SK-N-SH (cell line): Measurements from ENCODE around the gene FAM120B. TPM values are rescaled to one million over a fixed set of nuclear protein-coding genes. Genes with fewer than 3 reads are reported as not detected.

ENCODE experiments used
- CTCF ChIA-PET: fragments of 300-600, 350-600 bp; formaldehyde crosslinking; extraction: SDS; loops from one replicate; lab custom pipeline; 2021; lab: Yijun Ruan, JAX
- POLR2A ChIA-PET: fragments of 350-600 bp; sonication (Branson Sonifier 250); formaldehyde crosslinking; extraction: SDS; loops from one replicate; lab custom pipeline; 2020; ENCODE audit warnings: antibody characterized with exemption, inconsistent platforms; lab: Yijun Ruan, JAX
- DNase-seq: peaks from one replicate; pipeline ENCODE4 v3.0.0; 2012
- H2AFZ ChIP-seq: fragments of 200-600 bp; sonication (generic); 2 replicates; pipeline ENCODE4 v1.8.1; 2016; ENCODE audit warnings: antibody characterized with exemption, mild to moderate bottlenecking, low read depth
- H3F3A ChIP-seq: fragments of 200-600 bp; sonication (generic); replicated peaks from 2 replicates; pipeline ENCODE3; 2016; ENCODE audit warnings: antibody characterized with exemption, mild to moderate bottlenecking; ENCODE audit not compliant: insufficient read depth
- H3K27ac ChIP-seq, 2 experiments: fragments of 200-500 bp in 1 of 2; fragments of 200-600 bp in 1 of 2; sonication (Bioruptor generic) in 1 of 2; sonication (generic), shearing (Covaris generic) in 1 of 2; 2 replicates each; pipeline versions ENCODE4 v1.5.1 to v1.6.1; 2014 to 2016; ENCODE audit warnings: low read depth in 2 of 2, inconsistent platforms in 1 of 2, low read length in 1 of 2, mild to moderate bottlenecking in 1 of 2, mixed read lengths in 1 of 2
- H3K27me3 ChIP-seq: fragments of 200-600 bp; sonication (generic), shearing (Covaris generic); 2 replicates; pipeline ENCODE4 v1.6.1; 2016; ENCODE audit warnings: mixed run types; ENCODE audit not compliant: insufficient read depth
- H3K36me3 ChIP-seq, 2 experiments: fragments of 200-500 bp in 1 of 2; fragments of 200-600 bp in 1 of 2; sonication (Bioruptor generic) in 1 of 2; sonication (generic) in 1 of 2; replicated peaks in 1 of 2; 2 replicates each; pipeline versions ENCODE3 to v1.5.1; 2014 to 2016; ENCODE audit warnings: low read length in 1 of 2, mild to moderate bottlenecking in 1 of 2; ENCODE audit not compliant: insufficient read depth in 2 of 2, control insufficient read depth in 1 of 2
- H3K4me1 ChIP-seq, 2 experiments: fragments of 200-500 bp in 1 of 2; fragments of 200-600 bp in 1 of 2; sonication (Bioruptor generic) in 1 of 2; sonication (generic), shearing (Covaris generic) in 1 of 2; 2 replicates each; pipeline versions ENCODE4 v1.5.1 to v1.6.1; 2014 to 2016; ENCODE audit warnings: low read depth in 1 of 2, low read length in 1 of 2, mixed run types in 1 of 2; ENCODE audit not compliant: insufficient read depth in 2 of 2, control insufficient read depth in 1 of 2
- H3K4me2 ChIP-seq: fragments of 200-600 bp; sonication (generic), shearing (Covaris generic); 2 replicates; pipeline ENCODE4 v1.6.1; 2017; ENCODE audit warnings: mixed run types
- H3K4me3 ChIP-seq, 2 experiments: fragments of 200-500 bp in 1 of 2; fragments of 200-600 bp in 1 of 2; sonication (Bioruptor generic) in 1 of 2; sonication (generic), shearing (Covaris generic) in 1 of 2; 2 replicates each; pipeline versions ENCODE4 v1.5.1 to v1.8.1; 2014 to 2016; ENCODE audit warnings: low read depth in 2 of 2, inconsistent platforms in 1 of 2, low read length in 1 of 2, mild to moderate bottlenecking in 1 of 2, mixed read lengths in 1 of 2, moderate library complexity in 1 of 2
- H3K79me2 ChIP-seq: fragments of 200-600 bp; sonication (generic); 2 replicates; pipeline ENCODE4 v1.8.1; 2017; ENCODE audit warnings: mild to moderate bottlenecking; ENCODE audit not compliant: insufficient read depth
- H3K9ac ChIP-seq: fragments of 200-600 bp; sonication (generic); 2 replicates; pipeline ENCODE4 v1.6.1; 2017; ENCODE audit warnings: mixed run types
- H3K9me2 ChIP-seq: fragments of 200-600 bp; sonication (generic); 2 replicates; pipeline ENCODE4 v1.6.1; 2017; ENCODE audit warnings: mixed run types
- H3K9me3 ChIP-seq: fragments of 200-600 bp; sonication (generic); 2 replicates; pipeline ENCODE4 v1.6.1; 2017; ENCODE audit warnings: mixed run types, mild to moderate bottlenecking, moderate library complexity
- H4K20me1 ChIP-seq: fragments of 200-600 bp; sonication (generic); 2 replicates; pipeline ENCODE4 v1.6.1; 2017; ENCODE audit warnings: mild to moderate bottlenecking, mixed run types; ENCODE audit not compliant: insufficient read depth
- CHD2 ChIP-seq: fragments of 150-350 bp; IDR thresholded peaks from 2 replicates; pipeline ENCODE4 v1.6.1; 2018; ENCODE audit warnings: low read length; ENCODE audit not compliant: partially characterized antibody
- EZH2phosphoT487 ChIP-seq: fragments of 200-600 bp; sonication (generic); IDR thresholded peaks from 2 replicates; pipeline ENCODE4 v1.6.1; 2017; ENCODE audit warnings: low read depth, mixed run types, mild to moderate bottlenecking, antibody characterized with exemption, moderate library complexity, borderline replicate concordance
- FOSL2 ChIP-seq: IDR thresholded peaks from 2 replicates; pipeline ENCODE4 v1.4.0; 2012; ENCODE audit warnings: low read depth, mild to moderate bottlenecking, moderate library complexity, borderline replicate concordance
- GABPA ChIP-seq: IDR thresholded peaks from 2 replicates; pipeline ENCODE4 v1.4.0; 2012; ENCODE audit warnings: low read depth, mild to moderate bottlenecking
- IRF3 ChIP-seq: fragments of 150-350 bp; IDR thresholded peaks from 2 replicates; pipeline ENCODE4 v1.6.1; 2016; ENCODE audit warnings: mild to moderate bottlenecking, low read depth, low read length
- MXI1 ChIP-seq: IDR thresholded peaks from 2 replicates; pipeline ENCODE4 v1.6.1; 2012; ENCODE audit warnings: mild to moderate bottlenecking, low read depth, low read length, improper control_type of control experiment
- NRF1 ChIP-seq: IDR thresholded peaks from 2 replicates; pipeline ENCODE4 v1.6.1; 2012; ENCODE audit warnings: low read depth, mild to moderate bottlenecking, low read length
- PBX3 ChIP-seq: IDR thresholded peaks from 2 replicates; pipeline ENCODE4; 2012
- RFX5 ChIP-seq: IDR thresholded peaks from 2 replicates; pipeline ENCODE4 v1.6.1; 2012; ENCODE audit warnings: mild to moderate bottlenecking, improper control_type of control experiment, low read length
- RXRA ChIP-seq: IDR thresholded peaks from 2 replicates; pipeline ENCODE4 v1.4.0; 2012; ENCODE audit warnings: low read depth, mild to moderate bottlenecking, borderline replicate concordance
- SMC3 ChIP-seq: IDR thresholded peaks from 2 replicates; pipeline ENCODE4 v1.6.1; 2012; ENCODE audit warnings: low read depth, low read length, improper control_type of control experiment
- TEAD4 ChIP-seq: IDR thresholded peaks from 2 replicates; pipeline ENCODE4 v1.4.0; 2012; ENCODE audit warnings: mild to moderate bottlenecking, borderline replicate concordance; ENCODE audit not compliant: insufficient read depth
- USF1 ChIP-seq: IDR thresholded peaks from 2 replicates; pipeline ENCODE4 v1.4.0; 2012; ENCODE audit warnings: low read depth, borderline replicate concordance
- YY1 ChIP-seq: IDR thresholded peaks from 2 replicates; pipeline ENCODE4 v1.4.0; 2012; ENCODE audit warnings: low read depth, mild to moderate bottlenecking
- ZBTB33 ChIP-seq: IDR thresholded peaks from 2 replicates; pipeline ENCODE4 v1.4.0; 2012; ENCODE audit warnings: low read depth, borderline replicate concordance
- WGBS: methylation state at CpG from one replicate; pipeline ENCODE4 v1.1.6; 2017; ENCODE audit warnings: low lambda C conversion rate; 5-methylcytosine and 5-hydroxymethylcytosine counted together
- polyA plus RNA-seq, 3 experiments: library from polyadenylated mRNA; depleted of rRNA; stranded (reverse); fragments of >200 nt; gene quantifications; 2 replicates each; pipeline ENCODE4 v1.2.3, GENCODE V29; 2012

FAM120B gene
- polyA plus RNA-seq, 1 of the 3 experiments (the other 2 are of a cell fraction) = 7.7 TPM

- TF ChIP-seq EZH2phosphoT487 = no peak
- no peak for TF ChIP-seq FOSL2
- no peak for TF ChIP-seq NRF1
- no peak for TF ChIP-seq CHD2
- no peak for TF ChIP-seq RFX5
Measured at GRCh38 chr6:170287371-170287876, 19.1 kb upstream of the FAM120B start (continued).

GRCh38 chr6:170288091-170288631 lies 18.4 kb upstream of the FAM120B start:
- peaks cover 0 to 34% of the 10 kb centered on the region in 2 experiments; a peak in 2 of 4 replicates for H3K4me1 ChIP-seq
- TF ChIP-seq GABPA (no peak), ZBTB33 (no peak), RXRA (no peak), MXI1 (no peak), USF1 (no peak), YY1 (no peak), IRF3 (no peak), RFX5 (no peak), SMC3 (no peak), TEAD4 (no peak), PBX3 (no peak)
- no peak for DNase-seq
- no peaks in the 10 kb centered on the region for H3K9me3 ChIP-seq
- no peak overlapping the region for H2AFZ ChIP-seq
- no peaks in the 10 kb centered on the region for H4K20me1 ChIP-seq
- ChIA-PET CTCF (interaction anchor here (1.0 to 4.7 kb wide), 4 partner anchors 16 to 498 kb away, joined by 3 to 27 read pairs (median 4); no protein-coding TSS in a partner anchor), POLR2A (no interaction called here)
- H3K79me2 ChIP-seq = no peaks in the 10 kb centered on the region
- no peaks in the 10 kb centered on the region for H3K9me2 ChIP-seq
- WGBS = 77% methylated on average over 30 of the region's 33 CpGs
- no peaks in the 10 kb centered on the region for H3K36me3 ChIP-seq
- no peak overlapping the region for H3K4me2 ChIP-seq
- peaks cover 62% of the 10 kb centered on the region for H3K27me3 ChIP-seq
- H3K4me3 ChIP-seq = no peak overlapping the region
- H3K9ac ChIP-seq = no peak overlapping the region
- no peaks in the 10 kb centered on the region for H3F3A ChIP-seq
- H3K27ac ChIP-seq = no peak overlapping the region
